ENCODE data around the gene SLC15A5.

SLC15A5 gene

GRCh38 chr12:16243487-16244412, 33.7 kb downstream of the SLC15A5 start:
- no peak for TF ChIP-seq CTCF (IDR thresholded peaks at IDR 0.05)

GRCh38 chr12:16241346-16241745, 36.1 kb downstream of the SLC15A5 start:
- Histone ChIP-seq H3K4me1 (ENCODE audit: control insufficient read depth in 1 of 2, insufficient read depth in 1 of 2, low read depth in 1 of 2, low read length in 1 of 2) (peaks cover 0 to 18% of the 10 kb centered on the region in 2 experiments), H3K4me3 (ENCODE audit: low read depth in 1 of 2, low read length in 1 of 2) (no peak overlapping the region), H3K9me3 (no peaks in the 10 kb centered on the region), H3K36me3 (no peaks in the 10 kb centered on the region), H3K27ac (no peak overlapping the region), H3K27me3 (no peaks in the 10 kb centered on the region)
- TF ChIP-seq CTCF (IDR thresholded peaks at IDR 0.05): no peak

More at GRCh38 chr12:16243487-16244412, 33.7 kb downstream of the SLC15A5 start:
- H3K27ac ChIP-seq: no peak overlapping the region
- no peak overlapping the region for H3K4me3 ChIP-seq (ENCODE audit: low read depth in 1 of 2, low read length in 1 of 2)
- H3K36me3 ChIP-seq: no peaks in the 10 kb centered on the region
- peaks cover 0 to 5% of the 10 kb centered on the region in 2 experiments for H3K4me1 ChIP-seq (ENCODE audit: control insufficient read depth in 1 of 2, insufficient read depth in 1 of 2, low read depth in 1 of 2, low read length in 1 of 2)
- H3K27me3 ChIP-seq: no peaks in the 10 kb centered on the region
- no peaks in the 10 kb centered on the region for H3K9me3 ChIP-seq

- Histone ChIP-seq H3K27me3 (no peaks in the 10 kb centered on the region), H3K36me3 (no peaks in the 10 kb centered on the region), H3K4me1 (ENCODE audit: control insufficient read depth in 1 of 2, insufficient read depth in 1 of 2, low read depth in 1 of 2, low read length in 1 of 2) (peaks cover 0 to 18% of the 10 kb centered on the region in 2 experiments), H3K4me3 (ENCODE audit: low read depth in 1 of 2, low read length in 1 of 2) (no peak overlapping the region), H3K9me3 (no peaks in the 10 kb centered on the region), H3K27ac (no peak overlapping the region)
- TF ChIP-seq CTCF (IDR thresholded peaks at IDR 0.05): no peak
These were observed 38.8 kb downstream of the SLC15A5 start for GRCh38 chr12:16238661-16239060.

- Histone ChIP-seq H3K4me3 (ENCODE audit: low read depth in 1 of 2, low read length in 1 of 2) (no peak overlapping the region), H3K36me3 (no peaks in the 10 kb centered on the region), H3K27ac (no peak overlapping the region), H3K4me1 (ENCODE audit: control insufficient read depth in 1 of 2, insufficient read depth in 1 of 2, low read depth in 1 of 2, low read length in 1 of 2) (no peaks in the 10 kb centered on the region), H3K27me3 (no peaks in the 10 kb centered on the region), H3K9me3 (no peaks in the 10 kb centered on the region)
- no peak for TF ChIP-seq CTCF (IDR thresholded peaks at IDR 0.05)
These were observed 47.8 kb downstream of the SLC15A5 start for GRCh38 chr12:16229676-16230075.

GRCh38 chr12:16228067-16228466, 49.4 kb downstream of the SLC15A5 start:
- no peaks in the 10 kb centered on the region for H3K36me3 ChIP-seq
- no peaks in the 10 kb centered on the region for H3K4me1 ChIP-seq (ENCODE audit: control insufficient read depth in 1 of 2, insufficient read depth in 1 of 2, low read depth in 1 of 2, low read length in 1 of 2)
- no peak overlapping the region for H3K27ac ChIP-seq
- no peaks in the 10 kb centered on the region for H3K9me3 ChIP-seq
- no peak for TF ChIP-seq CTCF (IDR thresholded peaks at IDR 0.05)
- no peaks in the 10 kb centered on the region for H3K27me3 ChIP-seq
- H3K4me3 ChIP-seq (ENCODE audit: low read depth in 1 of 2, low read length in 1 of 2): no peak overlapping the region

All from neutrophil (primary cell).